Kidney epithelial cell (primary cell): ENCODE measurements around the gene CTU2. TPM values are rescaled to one million over a fixed set of nuclear protein-coding genes. Genes with fewer than 3 reads are reported as not detected.

Source experiments
- DNase-seq: peaks from one replicate; pipeline ENCODE4 v3.0.0-alpha.2; 2010; ENCODE audit warnings: low read depth
- H3K27me3 ChIP-seq: 2 replicates; pipeline ENCODE4 v1.6.0; 2011; ENCODE audit warnings: low read length; ENCODE audit not compliant: control insufficient read depth, insufficient read depth
- H3K36me3 ChIP-seq: 2 replicates; pipeline ENCODE4 v1.5.1; 2011; ENCODE audit warnings: low read length; ENCODE audit not compliant: control insufficient read depth, insufficient read depth
- H3K4me3 ChIP-seq: 2 replicates; pipeline ENCODE4 v1.5.1; 2011; ENCODE audit warnings: low read depth, mild to moderate bottlenecking, control low read depth, low read length
- CTCF ChIP-seq: IDR thresholded peaks from 2 replicates; pipeline ENCODE4 v1.5.1; 2011; ENCODE audit warnings: mild to moderate bottlenecking, moderate library complexity, low read length, control low read depth, inconsistent platforms; ENCODE audit not compliant: insufficient read depth, poor library complexity, severe bottlenecking
- total RNA-seq: library from RNA; depleted of rRNA; stranded (reverse); fragments of >200 nt; gene quantifications from 2 replicates; pipeline ENCODE4 v1.2.3, GENCODE V29; 2015

CTU2 gene
- total RNA-seq, 1 donor from 2014 or later = 12.8 TPM

GRCh38 chr16:88742896-88743605 lies 36.7 kb downstream of the CTU2 start:
- Histone ChIP-seq H3K36me3 (peaks cover 2% of the 10 kb centered on the region), H3K27me3 (no peaks in the 10 kb centered on the region), H3K4me3 (no peak overlapping the region)
- DNase-seq = no peak
- no peak for TF ChIP-seq CTCF

GRCh38 chr16:88743693-88744576 lies 37.6 kb downstream of the CTU2 start:
- peak; percentile 92 for TF ChIP-seq CTCF
- H3K27me3 ChIP-seq = no peaks in the 10 kb centered on the region
- H3K4me3 ChIP-seq = no peak overlapping the region
- H3K36me3 ChIP-seq = peaks cover 2% of the 10 kb centered on the region
- DNase-seq = no peak

- no peak for DNase-seq
- Histone ChIP-seq H3K36me3 (peaks cover 2% of the 10 kb centered on the region), H3K27me3 (no peaks in the 10 kb centered on the region), H3K4me3 (no peak overlapping the region)
- TF ChIP-seq CTCF = no peak
Measured at GRCh38 chr16:88744577-88745521, 38.5 kb downstream of the CTU2 start.

- no peaks in the 10 kb centered on the region for H3K27me3 ChIP-seq
- no peak overlapping the region for H3K4me3 ChIP-seq
- no peak for TF ChIP-seq CTCF
- H3K36me3 ChIP-seq = peaks cover 2% of the 10 kb centered on the region
- DNase-seq = no peak
Measured at GRCh38 chr16:88746506-88746905, 40.2 kb downstream of the CTU2 start.

- Histone ChIP-seq H3K36me3 (peaks cover 1% of the 10 kb centered on the region), H3K27me3 (no peaks in the 10 kb centered on the region), H3K4me3 (no peak overlapping the region)
- peak; percentile 48 for TF ChIP-seq CTCF
- no peak for DNase-seq
Measured at GRCh38 chr16:88747588-88748301, 41.4 kb downstream of the CTU2 start.
